CD4-positive, alpha-beta T cell treated with Interleukin-15 for 1 hour (primary cell): ENCODE data around the gene NCF2.
"Not testable (repeated sequence)": the region's sequence is repeated elsewhere in the genome, so short reads cannot be mapped to it uniquely, and the experiment has no call there.

Experiments used
- DNase-seq: peaks from one replicate; pipeline ENCODE4 v3.0.0-alpha.2; 2020

The NCF2 gene, protein sequence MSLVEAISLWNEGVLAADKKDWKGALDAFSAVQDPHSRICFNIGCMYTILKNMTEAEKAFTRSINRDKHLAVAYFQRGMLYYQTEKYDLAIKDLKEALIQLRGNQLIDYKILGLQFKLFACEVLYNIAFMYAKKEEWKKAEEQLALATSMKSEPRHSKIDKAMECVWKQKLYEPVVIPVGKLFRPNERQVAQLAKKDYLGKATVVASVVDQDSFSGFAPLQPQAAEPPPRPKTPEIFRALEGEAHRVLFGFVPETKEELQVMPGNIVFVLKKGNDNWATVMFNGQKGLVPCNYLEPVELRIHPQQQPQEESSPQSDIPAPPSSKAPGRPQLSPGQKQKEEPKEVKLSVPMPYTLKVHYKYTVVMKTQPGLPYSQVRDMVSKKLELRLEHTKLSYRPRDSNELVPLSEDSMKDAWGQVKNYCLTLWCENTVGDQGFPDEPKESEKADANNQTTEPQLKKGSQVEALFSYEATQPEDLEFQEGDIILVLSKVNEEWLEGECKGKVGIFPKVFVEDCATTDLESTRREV

DNA sequence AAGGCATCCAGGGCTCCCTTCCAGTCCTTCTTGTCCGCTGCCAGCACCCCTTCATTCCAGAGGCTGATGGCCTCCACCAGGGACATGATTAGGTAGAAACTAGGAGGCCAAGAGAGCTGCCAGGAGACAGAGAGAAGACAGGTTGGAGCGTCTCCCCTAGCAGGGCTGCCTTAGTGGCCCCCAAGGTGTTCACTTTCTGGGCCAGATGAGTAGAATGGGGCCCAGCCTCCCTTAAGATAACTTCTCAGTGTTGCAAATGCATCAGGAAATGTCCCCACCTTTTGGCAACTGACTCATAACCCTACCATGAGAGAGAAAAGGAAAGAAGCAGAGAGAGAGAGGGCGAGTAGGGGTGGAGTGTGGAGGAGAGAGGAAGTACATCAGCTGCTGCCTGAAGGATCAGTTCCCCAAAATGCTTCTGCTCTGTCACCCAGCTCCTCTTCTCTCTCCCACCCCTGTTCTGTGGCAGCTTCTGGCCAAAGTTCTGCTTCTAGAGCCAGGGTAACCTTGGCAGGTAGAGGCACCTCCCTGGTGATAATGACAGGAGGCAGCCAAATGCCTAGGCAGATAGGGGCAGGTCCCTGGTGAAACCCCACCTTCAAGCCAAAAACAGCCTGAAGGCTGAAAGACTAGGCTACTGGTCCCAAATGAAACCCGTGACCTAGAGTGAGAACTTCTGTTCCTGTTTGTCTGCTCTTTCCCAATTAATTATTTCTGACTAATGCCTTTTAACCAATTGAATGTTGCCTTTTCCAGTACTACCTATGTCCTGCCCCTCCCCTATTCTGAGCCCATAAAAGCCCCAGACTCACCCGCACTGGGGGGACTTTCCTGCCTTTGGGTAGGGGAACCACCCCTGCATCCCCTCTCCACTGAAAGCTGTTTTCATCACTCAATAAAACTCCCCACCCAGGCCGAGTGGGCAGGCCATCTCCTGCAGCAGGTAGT, at the start of gene NCF2:
Gene NCF2 (minus strand): TSS at position 216 of the 948 bp plus-strand sequence. CDS start 130 bp downstream, at position 86.
- DNase-seq, result peak; percentile 82

DNA sequence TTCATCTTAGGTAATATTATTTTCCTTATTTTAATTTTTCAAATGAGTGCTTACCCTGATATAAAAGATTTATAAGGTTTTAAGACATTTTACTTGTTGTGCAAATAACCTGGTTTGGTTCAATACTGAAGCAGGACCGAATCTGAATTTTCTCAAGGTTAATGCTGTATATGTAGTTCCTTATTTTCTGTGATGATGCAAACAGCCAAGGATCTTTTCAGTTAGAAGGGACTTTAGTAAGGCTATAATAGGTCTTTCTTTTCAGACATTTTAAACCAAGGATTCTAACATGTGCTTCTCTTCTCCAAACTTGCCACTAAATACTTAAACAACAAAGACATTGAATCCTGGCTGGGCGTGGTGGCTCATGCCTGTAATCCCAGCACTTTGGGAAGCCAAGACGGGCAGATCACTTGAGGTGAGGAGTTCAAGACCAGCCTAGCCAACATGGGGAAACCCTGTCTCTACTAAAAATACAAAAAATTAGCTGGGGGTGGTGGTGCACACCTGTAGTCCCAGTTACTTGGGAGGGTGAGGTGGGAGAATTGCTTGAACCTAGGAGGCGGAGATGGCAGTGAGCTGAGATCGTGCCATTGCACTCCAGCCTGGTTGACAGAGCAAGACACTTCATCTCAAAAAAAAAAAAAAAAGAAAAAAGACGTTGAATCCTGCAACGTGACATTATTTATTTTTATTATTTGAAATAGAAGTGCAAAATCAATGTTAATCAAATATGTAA, 48.6 kb upstream of the NCF2 start:
- no peak for DNase-seq

DNA sequence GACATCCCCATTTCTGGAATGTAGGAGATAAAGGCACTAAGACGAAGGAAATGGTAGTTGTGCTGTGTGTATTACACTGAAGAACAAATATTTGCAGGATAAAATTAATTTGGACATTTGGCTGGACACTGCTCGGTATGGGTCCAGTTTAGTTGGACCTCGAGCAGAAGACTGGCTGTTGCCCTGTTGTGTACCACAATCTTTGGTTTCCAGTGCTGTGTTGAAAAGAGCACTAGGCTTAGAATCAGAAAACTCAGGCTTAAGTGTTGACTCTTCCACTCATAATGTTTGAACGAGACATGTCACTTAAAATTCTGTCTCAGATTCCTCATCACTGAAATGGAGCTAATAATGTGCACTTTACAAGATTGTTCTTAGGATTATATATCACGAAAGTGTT, 46.5 kb upstream of the NCF2 start:
- no peak for DNase-seq

DNA sequence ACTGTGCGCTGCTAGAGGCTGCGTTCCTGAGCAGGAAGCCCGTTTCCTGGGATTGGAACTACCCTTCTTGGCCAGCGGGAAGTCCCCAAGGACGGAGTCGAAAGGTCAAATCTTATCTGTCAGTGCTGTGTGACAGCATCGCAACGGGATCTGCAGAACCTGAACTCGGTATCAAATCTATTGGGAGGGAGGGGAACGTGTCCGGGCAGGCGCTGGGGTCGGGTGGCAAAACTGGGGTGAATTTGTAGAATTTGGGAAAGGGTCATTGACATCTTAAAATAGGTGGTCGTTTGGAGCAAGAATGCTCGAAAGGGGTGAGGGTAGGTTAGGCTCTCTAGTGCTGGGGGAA, 46.0 kb upstream of the NCF2 start:
- no peak for DNase-seq

DNA sequence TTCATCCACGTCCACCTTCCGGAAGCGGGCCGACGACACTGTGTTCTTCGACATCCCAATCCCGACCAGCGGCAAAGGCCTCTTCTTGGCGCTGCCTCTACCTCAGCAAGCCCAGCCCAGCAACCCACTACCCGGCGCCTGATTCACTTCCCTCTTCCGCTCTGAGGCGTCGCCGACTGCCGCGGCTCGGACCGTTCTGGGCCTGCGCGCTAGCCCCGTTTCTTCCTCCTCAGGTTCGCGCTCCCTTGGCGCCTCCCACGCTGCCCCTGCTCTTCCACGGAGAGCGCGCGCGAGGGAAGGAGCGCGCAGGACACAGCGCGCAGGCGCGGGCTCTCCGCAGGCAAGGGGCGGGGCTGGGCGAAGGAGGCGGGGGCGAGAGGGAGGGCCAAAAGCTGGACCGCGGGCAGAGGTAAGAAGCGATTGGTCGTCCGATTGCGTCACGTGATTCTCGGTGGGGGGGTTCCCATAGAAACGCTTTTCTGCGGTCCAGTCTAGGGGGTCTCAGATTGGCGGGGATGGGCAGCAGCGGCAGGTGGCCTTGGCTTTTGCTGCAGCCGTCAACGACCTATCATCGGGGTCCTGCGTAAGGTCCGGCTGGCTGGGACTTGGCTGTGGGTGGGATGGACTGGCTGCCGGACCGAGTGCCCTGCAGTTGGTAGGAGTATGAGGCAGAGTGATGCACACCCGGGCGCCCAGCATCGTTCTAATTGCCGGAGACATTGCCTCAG, 45.5 kb upstream of the NCF2 start, which contains the start of gene ARPC5:
Gene ARPC5 (minus strand): TSS at position 178 of the 728 bp plus-strand sequence. CDS start 124 bp downstream, at position 54.
- peak; percentile 97 for DNase-seq

DNA sequence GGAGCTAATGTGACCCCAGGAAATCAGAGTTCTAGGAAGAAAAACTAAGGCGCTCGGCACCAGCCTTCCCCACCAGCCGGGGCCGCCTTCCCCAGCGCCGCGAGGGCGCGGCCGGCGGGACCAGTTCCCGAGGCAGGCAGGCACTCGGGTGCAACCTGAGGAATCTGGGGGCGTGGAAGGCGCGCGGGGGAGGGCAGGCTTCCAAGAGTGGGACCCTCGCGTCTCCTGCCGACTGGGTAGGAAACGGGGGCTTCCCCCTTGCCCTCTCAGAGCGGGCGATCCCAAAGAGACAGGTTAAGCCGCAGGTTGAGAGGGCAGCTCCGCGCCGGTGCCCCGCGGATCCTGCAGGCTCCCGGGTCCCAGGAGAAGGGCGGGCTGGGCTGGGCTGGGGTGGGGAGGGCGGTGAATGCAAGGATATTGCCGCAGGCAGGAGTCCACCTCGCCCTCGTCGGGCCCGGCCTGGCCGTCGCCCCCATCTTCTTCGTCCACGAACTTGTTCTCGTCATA, 44.9 kb upstream of the NCF2 start:
- DNase-seq, result no peak

DNA sequence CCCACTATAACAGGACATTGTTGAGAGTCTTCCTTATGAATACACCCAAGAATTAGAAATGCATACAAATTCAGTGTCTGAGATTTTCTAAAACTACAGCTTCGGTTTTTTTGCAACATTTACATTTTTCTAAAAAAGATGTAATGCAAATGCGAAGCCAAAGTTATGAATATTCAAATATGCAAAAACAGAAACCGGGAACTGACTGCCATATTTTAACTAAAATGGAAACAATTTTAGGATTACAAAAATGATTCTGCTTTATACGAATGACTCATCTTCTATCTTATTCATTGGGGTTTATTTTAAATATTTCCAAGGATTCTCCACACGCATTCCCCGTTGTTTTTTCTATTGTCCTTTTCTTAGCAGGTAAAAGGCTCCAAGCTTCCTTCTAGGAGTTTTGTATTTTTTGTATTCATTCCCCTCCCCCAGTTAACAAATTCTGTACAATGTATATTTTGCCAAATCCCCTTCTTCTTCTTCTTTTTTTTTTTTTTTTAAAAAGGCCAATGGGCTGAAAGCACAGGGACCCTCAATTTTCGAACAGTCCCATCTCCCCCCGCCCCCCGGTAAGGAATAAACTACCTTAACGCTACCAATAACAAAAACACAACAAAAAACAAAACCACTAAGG, 44.3 kb upstream of the NCF2 start:
- no peak for DNase-seq

DNA sequence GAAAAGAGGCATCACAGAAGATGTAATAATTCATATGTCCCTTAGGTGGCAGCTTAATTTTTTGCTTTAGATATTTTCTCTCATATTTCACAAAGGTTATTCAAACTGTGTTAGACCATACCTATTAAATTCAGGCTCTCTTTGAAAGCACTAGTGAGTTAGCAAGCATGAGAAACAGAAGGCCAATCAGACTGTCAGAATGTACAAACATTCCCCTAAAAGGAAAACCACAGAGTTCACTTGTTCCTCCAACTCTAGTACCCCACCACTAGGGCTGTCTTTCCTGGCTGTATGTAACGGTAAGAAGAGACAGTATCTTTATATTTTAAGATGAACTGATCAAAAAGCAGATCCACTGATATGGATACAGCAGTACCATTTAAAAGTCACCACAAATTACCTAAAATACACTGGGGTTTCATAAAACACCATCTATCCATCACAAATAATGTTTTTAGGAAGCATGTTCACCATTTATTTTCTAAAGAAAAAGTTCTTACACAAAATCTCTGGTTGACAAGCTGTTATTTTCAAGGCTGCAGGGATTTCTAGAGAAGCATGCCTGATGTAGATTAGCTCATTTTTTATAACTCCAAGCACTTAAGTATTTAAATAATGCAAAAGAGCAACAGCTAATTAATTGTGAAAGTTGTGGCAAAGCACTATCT, 43.6 kb upstream of the NCF2 start:
- no peak for DNase-seq

DNA sequence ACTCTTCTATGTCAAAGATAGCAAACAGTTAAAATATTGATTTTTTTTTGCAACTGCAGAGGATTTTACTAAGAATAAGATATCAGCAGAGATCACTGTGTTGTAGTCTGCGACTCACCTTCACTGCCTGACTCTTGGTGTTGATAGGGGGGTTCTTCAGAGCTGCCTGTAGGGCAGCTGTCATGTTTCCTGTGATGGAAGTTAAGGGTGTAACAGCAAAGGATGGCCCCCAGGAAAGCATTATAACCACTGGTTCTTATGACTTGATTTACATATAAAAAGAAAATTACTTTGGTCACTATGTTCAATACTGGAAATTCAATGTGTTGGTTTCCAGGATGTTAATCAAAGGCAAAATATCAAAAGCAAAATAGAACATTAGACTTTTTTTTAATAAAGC, 42.7 kb upstream of the NCF2 start:
- DNase-seq, result no peak

DNA sequence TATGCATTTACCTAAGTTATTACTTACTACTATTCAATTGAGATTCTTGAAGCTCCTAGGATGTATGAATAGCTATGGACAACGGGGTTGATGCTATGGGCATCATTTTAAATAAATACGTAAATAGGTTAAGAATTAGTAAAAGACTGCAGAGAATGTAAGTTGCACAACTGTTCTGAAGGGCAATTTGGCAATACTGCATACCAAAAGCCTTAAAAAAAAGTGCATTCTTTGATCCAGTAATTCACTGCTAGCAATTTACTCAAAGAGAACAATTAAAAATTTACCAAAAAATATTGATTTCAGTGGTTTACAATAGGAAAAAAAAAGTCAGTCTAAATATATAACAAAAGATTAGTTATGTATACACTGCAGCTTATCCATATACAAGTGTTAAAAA, 41.9 kb upstream of the NCF2 start:
- no peak for DNase-seq

DNA sequence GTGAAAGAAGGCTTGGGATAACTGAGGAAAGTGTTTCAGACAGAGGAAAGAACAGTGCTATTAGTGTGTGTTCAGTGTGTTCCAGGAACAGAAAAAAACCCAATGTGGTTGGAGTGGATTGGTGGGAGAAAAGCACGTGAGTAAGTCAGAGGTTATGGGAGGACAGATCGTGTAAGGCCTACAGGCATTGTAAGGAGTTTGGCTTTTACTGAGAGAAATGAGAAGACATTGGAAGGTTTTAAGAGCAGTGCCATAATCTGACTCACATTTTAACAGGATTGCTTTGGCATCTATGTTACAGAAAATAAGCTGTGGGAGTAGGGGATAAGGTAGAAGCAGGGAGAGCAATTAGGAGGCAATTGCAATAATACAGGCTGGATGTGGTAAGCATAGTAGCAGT, 40.5 kb upstream of the NCF2 start:
- DNase-seq, result no peak

DNA sequence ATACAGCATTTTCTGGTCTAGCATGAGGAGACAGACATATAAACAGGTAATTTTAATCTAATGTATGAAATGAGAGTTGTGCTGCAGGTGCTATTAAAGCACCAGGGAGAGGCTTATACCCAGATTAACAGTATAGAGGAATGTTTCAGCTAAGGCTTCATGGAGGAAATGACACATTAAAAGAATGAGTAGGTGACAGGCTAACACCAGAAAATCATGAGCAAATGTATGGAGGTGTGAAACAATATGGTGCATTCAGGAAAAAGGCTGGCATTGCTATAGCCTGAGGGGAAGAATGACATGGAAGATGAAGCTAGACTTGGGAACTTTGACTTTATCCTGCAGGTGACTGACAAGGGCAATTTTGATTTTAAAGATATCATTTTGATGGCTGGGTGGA, 38.3 kb upstream of the NCF2 start:
- no peak for DNase-seq

DNA sequence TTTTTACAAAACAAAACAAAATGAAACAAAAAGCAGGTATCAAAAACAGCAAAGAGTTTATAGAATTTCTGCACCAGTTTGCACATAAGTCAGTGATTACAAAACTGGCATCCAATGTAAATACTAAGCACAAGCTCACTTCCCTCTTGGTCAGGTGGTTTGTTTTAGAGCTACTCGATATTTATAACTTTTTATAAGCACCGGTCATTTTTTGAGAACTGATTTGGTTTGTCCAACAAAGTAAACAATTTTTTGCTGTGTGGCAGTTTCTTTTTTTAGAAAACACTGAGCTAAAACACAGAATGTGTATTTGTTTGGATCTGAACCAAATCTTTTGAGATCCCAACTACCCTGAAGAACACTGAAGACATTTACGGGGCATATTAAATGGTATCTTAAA, 36.0 kb upstream of the NCF2 start:
- not testable (repeated sequence) for DNase-seq

DNA sequence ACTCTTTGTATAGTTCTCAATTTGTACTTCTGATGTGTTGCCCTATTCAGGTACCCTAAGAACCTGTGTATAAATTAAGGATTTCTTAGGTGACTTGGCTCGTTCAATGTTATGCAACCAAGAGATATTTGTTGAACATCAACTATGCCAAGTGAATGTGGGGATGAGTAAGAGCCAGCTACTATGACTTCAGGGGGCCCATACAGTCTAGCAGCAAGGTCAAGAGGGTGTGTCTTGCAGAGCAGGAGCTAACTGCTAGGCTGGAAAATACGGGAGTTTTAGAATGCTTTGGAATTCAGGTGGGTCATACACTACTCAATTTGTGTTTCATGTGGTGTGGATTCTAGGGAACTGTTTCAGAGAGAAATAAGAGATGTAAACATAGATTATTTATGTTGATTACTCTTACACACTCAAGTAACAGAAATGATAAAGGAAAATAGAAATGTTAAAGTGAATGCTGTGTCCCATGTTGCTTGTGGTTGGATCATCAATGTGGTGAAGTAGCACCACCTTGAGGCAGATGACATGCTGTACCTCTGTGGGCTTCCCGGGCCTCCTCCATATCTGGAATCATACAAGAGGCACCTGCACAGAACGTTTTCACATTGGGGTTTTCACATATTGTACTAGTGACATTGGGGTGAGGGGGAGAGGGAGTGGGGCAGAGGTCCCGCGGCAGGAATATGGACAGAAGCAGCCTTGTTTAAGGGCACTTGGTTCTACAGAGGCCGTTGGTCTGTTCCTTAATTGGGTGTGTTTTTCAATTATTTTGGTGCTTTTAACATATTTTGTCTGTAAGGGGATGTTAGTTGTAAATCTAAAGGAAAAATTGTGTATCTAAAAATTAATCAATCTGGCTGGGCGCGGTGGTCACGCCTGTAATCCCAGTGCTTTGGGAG, 32.9 kb upstream of the NCF2 start:
- peak; percentile 60 for DNase-seq

DNA sequence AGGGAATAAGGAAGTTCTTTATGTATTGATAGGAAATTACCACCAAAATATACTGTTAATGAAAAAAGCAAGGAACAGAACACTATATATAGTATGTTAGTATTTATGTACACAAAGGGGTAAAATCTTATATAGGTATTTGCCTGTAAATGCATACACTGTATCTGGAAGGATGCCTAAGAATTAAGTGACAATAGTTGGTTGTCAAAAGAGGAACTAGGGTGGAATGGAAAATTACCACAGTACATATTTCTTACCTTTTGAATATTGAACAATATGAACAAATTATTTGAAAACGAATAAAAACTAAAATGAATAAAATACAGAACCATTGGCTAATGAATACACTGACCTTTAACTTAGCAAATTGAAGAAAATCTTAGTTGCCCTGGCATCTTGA, 31.8 kb upstream of the NCF2 start:
- no peak for DNase-seq

DNA sequence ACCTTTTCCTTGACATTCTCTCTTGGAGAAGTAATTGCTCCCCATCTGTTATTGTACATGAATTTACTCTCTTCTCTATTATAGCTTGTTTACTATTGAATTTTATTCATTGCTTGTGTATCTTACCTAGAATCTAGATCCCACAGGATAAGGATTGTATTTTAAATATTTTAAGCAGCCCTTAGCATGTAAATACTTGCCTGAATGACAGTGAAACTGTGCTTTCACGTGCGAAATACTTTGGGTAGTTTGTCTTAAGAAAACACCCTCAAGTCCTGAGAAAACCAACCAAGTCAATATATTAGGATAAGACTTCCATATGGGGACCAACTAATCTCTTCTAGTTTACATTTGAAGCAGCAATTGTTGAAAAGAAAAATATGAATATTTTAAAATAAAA, 30.1 kb upstream of the NCF2 start:
- no peak for DNase-seq

DNA sequence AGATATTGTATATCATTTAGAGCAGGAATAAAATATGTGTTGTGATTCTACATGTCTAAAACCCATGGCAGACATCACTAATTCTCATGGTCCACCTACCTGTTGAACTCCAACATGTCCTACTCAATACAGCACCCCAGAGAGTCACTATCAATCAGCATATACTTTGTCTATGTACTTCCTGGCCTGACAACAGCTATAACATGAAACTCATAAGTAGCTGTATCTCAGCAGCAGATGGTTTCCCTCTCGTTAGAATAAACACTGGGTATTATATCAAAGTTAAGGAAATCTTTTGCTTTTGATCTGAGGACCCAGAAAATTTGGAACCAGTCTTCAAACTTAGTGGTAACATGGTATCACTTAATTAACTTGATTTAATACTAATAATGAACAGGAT, 29.5 kb upstream of the NCF2 start:
- DNase-seq, result no peak

DNA sequence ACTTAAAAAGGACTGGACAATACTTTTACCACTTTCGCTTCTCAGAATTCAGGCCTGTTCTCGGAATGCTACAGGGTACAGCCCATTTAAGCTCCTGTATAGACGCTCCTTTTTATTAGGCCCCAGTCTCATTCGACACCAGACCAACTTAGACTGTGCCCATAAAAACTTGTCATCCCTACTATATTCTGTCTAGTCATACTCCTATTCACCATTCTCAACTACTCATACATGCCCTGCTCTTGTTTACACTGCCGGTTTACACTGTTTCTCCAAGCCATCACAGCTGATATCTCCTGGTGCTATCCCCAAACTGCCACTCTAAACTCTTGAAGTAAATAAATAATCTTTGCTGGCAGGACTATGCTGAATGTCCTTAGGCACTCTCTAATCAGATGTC, 27.9 kb upstream of the NCF2 start:
- not testable (repeated sequence) for DNase-seq

DNA sequence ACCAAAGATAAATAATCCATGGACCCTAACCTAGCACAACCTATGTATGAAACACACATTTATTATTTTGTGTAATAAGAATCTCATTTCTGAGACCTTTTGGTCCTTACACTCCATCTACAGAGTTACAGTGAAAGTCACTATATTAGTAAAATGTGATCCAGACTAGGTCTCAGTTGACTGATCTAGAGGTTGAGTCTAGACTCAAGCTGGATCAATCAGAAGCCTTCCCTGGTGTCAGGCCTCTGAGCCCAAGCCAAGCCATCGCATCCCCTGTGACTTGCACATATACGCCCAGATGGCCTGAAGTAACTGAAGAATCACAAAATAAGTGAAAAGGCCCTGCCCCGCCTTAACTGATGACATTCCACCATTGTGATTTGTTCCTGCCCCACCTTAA, 22.7 kb upstream of the NCF2 start:
- not testable (repeated sequence) for DNase-seq

DNA sequence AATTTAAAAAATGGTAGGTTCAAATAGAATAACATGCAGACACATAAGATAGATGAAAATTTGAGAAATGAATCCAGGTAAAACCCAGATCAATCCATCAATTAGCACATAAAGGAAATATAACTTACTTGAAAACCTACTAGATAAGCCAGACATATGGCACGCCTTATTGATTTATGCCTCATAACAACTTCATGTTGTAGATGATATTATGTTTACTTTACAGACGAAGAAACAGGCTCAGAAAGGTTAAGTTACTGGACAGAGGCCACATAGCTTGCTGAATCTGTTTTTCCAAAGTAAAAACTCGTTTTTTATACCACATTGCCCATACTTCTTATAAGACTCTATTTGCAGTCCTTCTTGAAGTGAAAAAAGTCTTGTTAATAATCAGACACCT, 22.1 kb upstream of the NCF2 start:
- DNase-seq, result no peak
